ENCODE data around the gene SLC23A3.

SLC23A3 gene, protein sequence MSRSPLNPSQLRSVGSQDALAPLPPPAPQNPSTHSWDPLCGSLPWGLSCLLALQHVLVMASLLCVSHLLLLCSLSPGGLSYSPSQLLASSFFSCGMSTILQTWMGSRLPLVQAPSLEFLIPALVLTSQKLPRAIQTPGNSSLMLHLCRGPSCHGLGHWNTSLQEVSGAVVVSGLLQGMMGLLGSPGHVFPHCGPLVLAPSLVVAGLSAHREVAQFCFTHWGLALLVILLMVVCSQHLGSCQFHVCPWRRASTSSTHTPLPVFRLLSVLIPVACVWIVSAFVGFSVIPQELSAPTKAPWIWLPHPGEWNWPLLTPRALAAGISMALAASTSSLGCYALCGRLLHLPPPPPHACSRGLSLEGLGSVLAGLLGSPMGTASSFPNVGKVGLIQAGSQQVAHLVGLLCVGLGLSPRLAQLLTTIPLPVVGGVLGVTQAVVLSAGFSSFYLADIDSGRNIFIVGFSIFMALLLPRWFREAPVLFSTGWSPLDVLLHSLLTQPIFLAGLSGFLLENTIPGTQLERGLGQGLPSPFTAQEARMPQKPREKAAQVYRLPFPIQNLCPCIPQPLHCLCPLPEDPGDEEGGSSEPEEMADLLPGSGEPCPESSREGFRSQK

DNA sequence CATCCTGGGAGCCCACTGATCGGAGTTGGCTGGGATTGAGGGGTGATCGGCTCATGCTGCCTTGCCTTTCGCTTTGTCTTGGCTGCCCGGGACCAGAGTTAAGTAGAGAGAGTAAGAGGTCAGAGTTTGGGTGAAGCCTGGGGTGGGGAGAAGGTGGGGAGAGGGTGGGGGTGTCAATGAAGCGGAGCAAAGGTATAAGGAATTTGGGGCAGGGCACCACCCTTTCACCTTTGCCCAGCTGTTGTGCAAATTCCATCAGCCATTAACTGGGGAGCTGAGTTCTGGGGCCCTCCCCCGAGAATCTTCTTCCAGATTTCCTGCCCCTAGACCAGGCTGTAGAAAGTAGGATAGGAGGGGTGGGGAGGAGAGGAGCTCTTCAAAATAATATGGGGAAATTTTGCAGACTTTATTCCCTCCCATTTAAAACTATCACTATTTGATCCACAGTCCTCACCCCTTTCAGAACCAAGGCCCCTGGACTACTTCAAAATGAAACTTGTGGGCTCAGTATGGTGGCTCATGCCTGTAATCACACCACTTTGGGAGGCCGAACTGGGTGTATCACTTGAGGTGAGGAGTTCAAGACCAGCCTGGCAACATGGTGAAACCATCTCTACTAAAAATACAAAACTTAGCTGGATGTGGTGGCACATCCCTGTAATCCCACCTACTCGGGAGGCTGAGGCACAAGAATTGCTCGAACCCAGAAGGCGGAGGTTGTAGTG, at the start of gene SLC23A3:
SLC23A3 (minus strand) TSS at position 100 of the 725 bp plus-strand sequence; CDS start at position 55, 45 bp downstream.
- no peak for DNase-seq (ENCODE audit: low spot score)
- no peak for TF ChIP-seq CTCF (IDR thresholded peaks at IDR 0.05; ENCODE audit: extremely low read depth, missing control alignments)

GRCh38 chr2:219218732-219219701, 49.2 kb upstream of the SLC23A3 start, which contains the start of gene ABCB6:
Gene ABCB6 (minus strand): TSS chr2:219218958. CDS start chr2:219218673, 285 bp downstream.
- peak; percentile 94 for DNase-seq (ENCODE audit: low spot score)
- no peak for TF ChIP-seq CTCF (IDR thresholded peaks at IDR 0.05; ENCODE audit: extremely low read depth, missing control alignments)

- peak; percentile 61 for DNase-seq (ENCODE audit: low spot score)
- TF ChIP-seq CTCF (IDR thresholded peaks at IDR 0.05; ENCODE audit: extremely low read depth, missing control alignments) = no peak
Observed at GRCh38 chr2:219218217-219218731, 48.4 kb upstream of the SLC23A3 start.

GRCh38 chr2:219216535-219216915, 46.7 kb upstream of the SLC23A3 start:
- TF ChIP-seq CTCF (IDR thresholded peaks at IDR 0.05; ENCODE audit: extremely low read depth, missing control alignments) = no peak
- no peak for DNase-seq (ENCODE audit: low spot score)

- DNase-seq (ENCODE audit: low spot score) = no peak
- no peak for TF ChIP-seq CTCF (IDR thresholded peaks at IDR 0.05; ENCODE audit: extremely low read depth, missing control alignments)
Observed at GRCh38 chr2:219215871-219216534, 46.2 kb upstream of the SLC23A3 start.

DNA sequence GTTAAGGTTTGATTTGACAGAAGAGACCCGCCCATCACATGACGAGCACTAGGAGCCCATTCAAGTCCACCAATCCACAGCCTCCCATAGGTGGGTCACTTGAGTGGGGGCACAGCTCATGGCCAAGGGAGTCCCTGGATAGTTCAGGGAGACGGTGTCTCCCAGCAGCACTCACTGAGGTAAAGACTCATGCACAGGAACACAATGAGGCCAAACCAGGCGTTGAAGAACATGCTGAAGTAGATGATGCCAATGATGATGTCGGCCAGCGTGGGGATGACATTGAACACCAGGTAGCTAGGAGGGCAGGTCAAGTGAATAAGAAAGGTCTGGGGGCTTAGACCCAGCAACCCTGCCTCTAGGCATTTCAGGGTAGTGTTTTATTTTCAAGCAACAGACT, 45.0 kb upstream of the SLC23A3 start:
- no peak for TF ChIP-seq CTCF (IDR thresholded peaks at IDR 0.05; ENCODE audit: extremely low read depth, missing control alignments)
- DNase-seq (ENCODE audit: low spot score) = no peak

Data from GM20000 (cell line).